Measurements from ENCODE around the gene SAYSD1.

The SAYSD1 gene

GRCh38 chr6:39111280-39111679 lies 3.7 kb downstream of the SAYSD1 start:
- peaks cover 18% of the 10 kb centered on the region for H3K4me1 ChIP-seq (ENCODE audit: control insufficient read depth, low read length)
- H3K9me2 ChIP-seq (replicated peaks; ENCODE audit: control insufficient read depth, low read length) = no peaks in the 10 kb centered on the region
- TF ChIP-seq CTCF (IDR thresholded peaks at IDR 0.05; ENCODE audit: low read depth, low read length, poor library complexity, severe bottlenecking) (no peak), EZH2phosphoT487 (IDR thresholded peaks at IDR 0.05; ENCODE audit: borderline replicate concordance, low read length) (no peak)
- H3K4me2 ChIP-seq (ENCODE audit: low read length) = no peak overlapping the region
- peaks cover 6% of the 10 kb centered on the region; the same call in 1 of the 2 replicates for H3K79me2 ChIP-seq (ENCODE audit: control insufficient read depth, low read length)
- H3K27me3 ChIP-seq (ENCODE audit: control insufficient read depth, low read length) = no peaks in the 10 kb centered on the region
- no peak overlapping the region for H3K27ac ChIP-seq (ENCODE audit: low read depth, low read length)
- H3K4me3 ChIP-seq (ENCODE audit: low read length) = no peak overlapping the region
- no peaks in the 10 kb centered on the region for H3F3A ChIP-seq (ENCODE audit: control insufficient read depth, insufficient read depth)
- H4K20me1 ChIP-seq (ENCODE audit: control insufficient read depth, insufficient read depth, low read depth, low read length) = no peaks in the 10 kb centered on the region
- peaks cover 20% of the 10 kb centered on the region for H3K36me3 ChIP-seq (ENCODE audit: control insufficient read depth, low read length)
- H3K9me3 ChIP-seq (ENCODE audit: control insufficient read depth, insufficient read depth, low read length) = peaks cover 3% of the 10 kb centered on the region

GRCh38 chr6:39108041-39108839 lies 6.7 kb downstream of the SAYSD1 start:
- Histone ChIP-seq H4K20me1 (ENCODE audit: control insufficient read depth, insufficient read depth, low read depth, low read length) (no peaks in the 10 kb centered on the region), H3K9me3 (ENCODE audit: control insufficient read depth, insufficient read depth, low read length) (no peaks in the 10 kb centered on the region), H3K4me3 (ENCODE audit: low read length) (no peak overlapping the region), H3K79me2 (ENCODE audit: control insufficient read depth, low read length) (no peaks in the 10 kb centered on the region), H3K4me1 (ENCODE audit: control insufficient read depth, low read length) (peaks cover under 1% of the 10 kb centered on the region), H3K9me2 (replicated peaks; ENCODE audit: control insufficient read depth, low read length) (no peaks in the 10 kb centered on the region), H3K27ac (ENCODE audit: low read depth, low read length) (no peak overlapping the region), H3K36me3 (ENCODE audit: control insufficient read depth, low read length) (peaks cover 22% of the 10 kb centered on the region), H3F3A (ENCODE audit: control insufficient read depth, insufficient read depth) (no peaks in the 10 kb centered on the region), H3K4me2 (ENCODE audit: low read length) (no peak overlapping the region), H3K27me3 (ENCODE audit: control insufficient read depth, low read length) (no peaks in the 10 kb centered on the region)
- TF ChIP-seq EZH2phosphoT487 (IDR thresholded peaks at IDR 0.05; ENCODE audit: borderline replicate concordance, low read length) = no peak
- TF ChIP-seq CTCF (IDR thresholded peaks at IDR 0.05; ENCODE audit: low read depth, low read length, poor library complexity, severe bottlenecking) = no peak

- Histone ChIP-seq H3K4me2 (ENCODE audit: low read length) (no peak overlapping the region), H3K4me1 (ENCODE audit: control insufficient read depth, low read length) (no peaks in the 10 kb centered on the region), H3F3A (ENCODE audit: control insufficient read depth, insufficient read depth) (no peaks in the 10 kb centered on the region), H3K27me3 (ENCODE audit: control insufficient read depth, low read length) (no peaks in the 10 kb centered on the region), H3K79me2 (ENCODE audit: control insufficient read depth, low read length) (no peaks in the 10 kb centered on the region), H3K9me2 (replicated peaks; ENCODE audit: control insufficient read depth, low read length) (no peaks in the 10 kb centered on the region), H4K20me1 (ENCODE audit: control insufficient read depth, insufficient read depth, low read depth, low read length) (no peaks in the 10 kb centered on the region), H3K9me3 (ENCODE audit: control insufficient read depth, insufficient read depth, low read length) (no peaks in the 10 kb centered on the region), H3K27ac (ENCODE audit: low read depth, low read length) (no peak overlapping the region), H3K36me3 (ENCODE audit: control insufficient read depth, low read length) (peaks cover 22% of the 10 kb centered on the region), H3K4me3 (ENCODE audit: low read length) (no peak overlapping the region)
- no peak for TF ChIP-seq EZH2phosphoT487 (IDR thresholded peaks at IDR 0.05; ENCODE audit: borderline replicate concordance, low read length)
- TF ChIP-seq CTCF (IDR thresholded peaks at IDR 0.05; ENCODE audit: low read depth, low read length, poor library complexity, severe bottlenecking) = no peak
Measured at GRCh38 chr6:39107641-39108040, 7.3 kb downstream of the SAYSD1 start.
